ENCODE data around the gene TFAP2B. TPM values are rescaled to one million over a fixed set of nuclear protein-coding genes. Genes with fewer than 3 reads are reported as not detected.

The TFAP2B gene
- total RNA-seq, 1 donor from 2014 or later: not detected

GRCh38 chr6:50887112-50887511 is 68.4 kb downstream of the TFAP2B start:
- TF ChIP-seq EZH2 (IDR thresholded peaks at IDR 0.05) (no peak), CTCF (IDR thresholded peaks at IDR 0.05) (no peak), EZH2phosphoT487 (IDR thresholded peaks at IDR 0.05) (no peak)
- Mint-ChIP-seq H3K36me3 (no peaks in the 10 kb centered on the region), H3K4me3 (no peak overlapping the region), H3K9me3 (no peaks in the 10 kb centered on the region), H3K27me3 (ENCODE audit: insufficient read depth, low read depth) (peaks cover 2% of the 10 kb centered on the region), H3K27ac (no peak overlapping the region), H3K4me1 (peaks cover 21% of the 10 kb centered on the region)
- H4K20me1 ChIP-seq (ENCODE audit: low read depth): no peaks in the 10 kb centered on the region
- no peak overlapping the region for H3K9ac ChIP-seq
- H3K9me3 ChIP-seq (ENCODE audit: low read depth): no peaks in the 10 kb centered on the region
- no peak for DNase-seq (ENCODE audit: low spot score)
- no peaks in the 10 kb centered on the region for H3F3A ChIP-seq (ENCODE audit: low read depth)
- no peaks in the 10 kb centered on the region for H3K27me3 ChIP-seq
- H3K27ac ChIP-seq: no peak overlapping the region
- no peak overlapping the region for H2AFZ ChIP-seq (replicated peaks)
- H3K4me1 ChIP-seq: peaks cover 9% of the 10 kb centered on the region
- H3K4me3 ChIP-seq: no peak overlapping the region
- no peaks in the 10 kb centered on the region for H3K36me3 ChIP-seq
- no peaks in the 10 kb centered on the region for H3K79me2 ChIP-seq (ENCODE audit: low read depth)
- no peak overlapping the region for H3K4me2 ChIP-seq

- Histone ChIP-seq H3K79me2 (ENCODE audit: low read depth) (no peaks in the 10 kb centered on the region), H3K36me3 (no peaks in the 10 kb centered on the region), H3K4me1 (peaks cover 9% of the 10 kb centered on the region), H4K20me1 (ENCODE audit: low read depth) (no peaks in the 10 kb centered on the region), H3K4me2 (no peak overlapping the region), H3K27me3 (no peaks in the 10 kb centered on the region), H3K27ac (no peak overlapping the region), H2AFZ (replicated peaks) (no peak overlapping the region), H3K9ac (no peak overlapping the region), H3K9me3 (ENCODE audit: low read depth) (no peaks in the 10 kb centered on the region), H3K4me3 (no peak overlapping the region), H3F3A (ENCODE audit: low read depth) (no peaks in the 10 kb centered on the region)
- Mint-ChIP-seq H3K4me3 (no peak overlapping the region), H3K36me3 (no peaks in the 10 kb centered on the region), H3K27me3 (ENCODE audit: insufficient read depth, low read depth) (peaks cover 2% of the 10 kb centered on the region), H3K27ac (no peak overlapping the region), H3K9me3 (no peaks in the 10 kb centered on the region), H3K4me1 (peaks cover 21% of the 10 kb centered on the region)
- no peak for DNase-seq (ENCODE audit: low spot score)
- TF ChIP-seq CTCF (IDR thresholded peaks at IDR 0.05) (no peak), EZH2phosphoT487 (IDR thresholded peaks at IDR 0.05) (no peak)
These were observed 70.8 kb downstream of the TFAP2B start for GRCh38 chr6:50889497-50889896.

GRCh38 chr6:50889935-50890334 is 71.3 kb downstream of the TFAP2B start:
- H3K36me3 Mint-ChIP-seq: no peaks in the 10 kb centered on the region
- Histone ChIP-seq H3K79me2 (ENCODE audit: low read depth) (no peaks in the 10 kb centered on the region), H3F3A (ENCODE audit: low read depth) (no peaks in the 10 kb centered on the region), H3K27ac (no peak overlapping the region), H2AFZ (replicated peaks) (no peak overlapping the region), H4K20me1 (ENCODE audit: low read depth) (no peaks in the 10 kb centered on the region), H3K4me2 (no peak overlapping the region), H3K4me3 (no peak overlapping the region), H3K4me1 (peaks cover 9% of the 10 kb centered on the region), H3K9ac (no peak overlapping the region), H3K9me3 (ENCODE audit: low read depth) (no peaks in the 10 kb centered on the region), H3K27me3 (no peaks in the 10 kb centered on the region), H3K36me3 (no peaks in the 10 kb centered on the region)
- no peak overlapping the region for H3K4me3 Mint-ChIP-seq
- peaks cover 2% of the 10 kb centered on the region for H3K27me3 Mint-ChIP-seq (ENCODE audit: insufficient read depth, low read depth)
- no peak for TF ChIP-seq EZH2 (IDR thresholded peaks at IDR 0.05)
- no peak for TF ChIP-seq CTCF (IDR thresholded peaks at IDR 0.05)
- no peak for TF ChIP-seq EZH2phosphoT487 (IDR thresholded peaks at IDR 0.05)
- H3K27ac Mint-ChIP-seq: no peak overlapping the region
- H3K4me1 Mint-ChIP-seq: peaks cover 21% of the 10 kb centered on the region
- H3K9me3 Mint-ChIP-seq: no peaks in the 10 kb centered on the region
- peak; percentile 14 for DNase-seq (ENCODE audit: low spot score)

Measured in neural progenitor cell (in vitro differentiated cells).